Measurements from ENCODE around the gene XXYLT1.
"Not testable (repeated sequence)": the region's sequence is repeated elsewhere in the genome, so short reads cannot be mapped to it uniquely, and the experiment has no call there.

The XXYLT1 gene

DNA sequence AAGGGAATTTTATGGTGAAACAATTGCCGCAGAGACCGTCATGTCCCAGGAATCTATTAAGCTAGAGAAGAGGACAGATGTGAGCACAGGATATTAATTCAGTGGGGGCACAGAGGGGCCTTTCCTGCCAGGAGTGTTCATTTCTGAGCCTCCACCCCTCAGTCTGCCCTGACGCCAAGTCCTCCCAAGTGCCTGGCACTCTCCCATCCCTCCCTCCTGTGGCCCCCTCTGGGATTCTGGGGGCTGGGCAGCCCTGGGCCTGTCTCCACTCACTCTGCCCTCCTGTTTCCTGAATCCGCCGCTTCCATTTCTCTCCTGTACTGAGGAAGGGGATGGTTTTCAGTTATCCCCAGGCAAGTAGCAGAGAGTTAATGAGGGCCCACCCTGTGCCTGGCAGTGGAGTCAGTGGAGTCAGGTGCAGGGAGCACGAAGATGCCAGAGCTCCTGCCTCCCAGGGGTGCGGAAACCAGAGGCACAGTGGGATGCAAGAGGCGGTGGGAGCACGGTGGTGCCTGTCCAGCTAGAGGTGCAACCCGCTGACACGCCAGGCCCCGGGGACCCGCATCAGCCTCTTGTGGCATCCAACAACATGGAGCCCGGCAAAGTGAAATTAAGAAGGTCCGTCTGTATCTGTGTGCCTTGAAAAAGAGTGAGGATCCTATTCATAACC, 212.5 kb downstream of the XXYLT1 start:
- no peak for DNase-seq

DNA sequence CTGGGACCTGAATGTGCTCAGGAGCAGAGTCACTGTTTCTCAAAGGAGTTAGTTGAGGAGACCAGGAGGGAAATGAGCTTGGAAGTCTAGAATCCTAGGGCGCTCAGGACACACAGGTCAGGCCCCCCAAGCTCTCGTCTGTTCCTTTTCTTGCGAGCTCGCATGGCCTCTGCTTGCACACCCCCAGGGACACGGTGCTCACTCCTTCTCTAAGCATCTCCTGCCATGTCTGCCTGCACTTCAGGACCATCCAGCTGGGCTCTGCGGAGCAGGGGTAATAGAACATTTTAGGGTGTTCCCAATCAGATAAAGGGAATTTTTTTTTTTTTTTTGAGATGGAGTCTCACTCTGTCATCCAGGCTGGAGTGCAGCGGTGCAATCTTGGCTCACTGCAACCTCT, 213.2 kb downstream of the XXYLT1 start:
- no peak for DNase-seq

DNA sequence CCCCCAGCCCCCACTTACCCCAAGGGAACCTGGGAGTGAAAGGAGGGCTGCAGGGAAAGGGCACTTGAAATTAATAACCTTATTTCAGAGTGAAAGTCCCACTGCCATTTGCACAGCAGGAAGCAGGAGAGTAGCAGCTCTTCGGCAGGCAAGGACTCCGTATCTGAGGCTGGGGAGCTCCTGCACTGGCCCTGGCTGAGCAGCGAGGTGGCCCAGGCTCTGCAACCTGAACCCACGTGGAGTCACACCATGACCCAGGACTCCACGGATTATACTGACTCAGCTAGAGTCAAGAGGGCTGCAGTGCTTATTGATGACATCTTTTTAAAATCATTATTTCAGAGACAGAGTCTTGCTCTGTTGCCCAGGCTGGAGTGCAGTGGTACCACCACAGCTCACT, 214.5 kb downstream of the XXYLT1 start:
- DNase-seq, result no peak

DNA sequence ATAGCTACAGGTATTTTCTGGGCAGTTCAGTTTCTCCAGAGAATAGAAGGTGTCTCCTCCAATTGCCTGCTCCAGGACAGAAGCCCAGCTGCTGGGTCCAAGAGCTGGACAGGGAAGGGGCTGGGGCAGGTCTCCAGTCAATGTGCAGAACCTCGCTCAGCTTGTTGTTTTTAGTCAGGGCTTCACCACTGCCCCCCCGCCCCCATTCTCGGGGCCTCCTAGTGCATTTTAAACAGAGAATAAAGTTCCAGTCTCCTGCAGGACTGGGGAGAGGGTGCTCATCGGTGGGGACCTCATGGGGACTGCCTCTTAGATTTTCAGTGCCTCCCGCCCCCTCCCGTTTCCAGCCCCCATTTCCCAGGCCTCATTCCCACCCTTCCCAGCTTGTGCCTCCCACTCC, 216.6 kb downstream of the XXYLT1 start:
- DNase-seq, result no peak

DNA sequence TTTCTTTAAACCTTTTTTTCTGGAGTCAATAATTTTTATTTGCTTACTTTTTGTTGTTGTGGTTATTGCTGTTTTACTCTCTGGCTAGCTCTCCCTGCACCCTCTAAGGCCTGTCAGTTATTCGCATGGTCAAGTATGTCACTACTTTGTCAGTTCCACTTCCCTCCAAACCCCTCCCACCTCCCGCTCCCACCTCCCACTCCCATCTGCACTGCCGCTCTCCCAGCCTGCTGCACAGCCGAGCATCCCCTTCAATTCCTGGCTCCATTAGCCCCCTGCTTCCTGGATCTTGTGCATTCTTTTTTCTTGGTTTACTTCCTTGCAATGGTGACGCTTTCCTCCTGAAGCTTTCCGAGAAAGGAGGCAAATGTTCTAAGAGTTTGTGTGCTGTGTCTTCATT, 218.0 kb downstream of the XXYLT1 start:
- DNase-seq, result no peak

DNA sequence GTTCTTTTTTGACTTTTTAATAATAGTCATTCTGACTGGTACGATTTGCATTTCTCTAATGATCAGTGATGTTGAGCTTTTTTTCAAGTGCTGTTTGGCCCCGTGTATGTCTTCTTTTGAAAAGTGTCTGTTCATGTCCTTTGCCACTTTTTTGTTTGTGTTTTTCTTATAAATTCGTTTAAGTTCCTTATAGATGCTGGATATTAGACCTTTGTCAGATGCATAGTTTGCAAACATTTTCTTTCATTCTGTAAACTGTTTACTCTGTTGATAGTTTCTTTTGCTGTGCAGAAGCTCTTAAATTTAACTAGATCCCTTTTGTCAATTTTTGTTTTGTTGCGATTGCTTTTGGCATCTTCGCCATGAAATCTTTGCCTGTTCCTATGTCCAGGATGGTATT, 220.7 kb downstream of the XXYLT1 start:
- DNase-seq, result not testable (repeated sequence)

DNA sequence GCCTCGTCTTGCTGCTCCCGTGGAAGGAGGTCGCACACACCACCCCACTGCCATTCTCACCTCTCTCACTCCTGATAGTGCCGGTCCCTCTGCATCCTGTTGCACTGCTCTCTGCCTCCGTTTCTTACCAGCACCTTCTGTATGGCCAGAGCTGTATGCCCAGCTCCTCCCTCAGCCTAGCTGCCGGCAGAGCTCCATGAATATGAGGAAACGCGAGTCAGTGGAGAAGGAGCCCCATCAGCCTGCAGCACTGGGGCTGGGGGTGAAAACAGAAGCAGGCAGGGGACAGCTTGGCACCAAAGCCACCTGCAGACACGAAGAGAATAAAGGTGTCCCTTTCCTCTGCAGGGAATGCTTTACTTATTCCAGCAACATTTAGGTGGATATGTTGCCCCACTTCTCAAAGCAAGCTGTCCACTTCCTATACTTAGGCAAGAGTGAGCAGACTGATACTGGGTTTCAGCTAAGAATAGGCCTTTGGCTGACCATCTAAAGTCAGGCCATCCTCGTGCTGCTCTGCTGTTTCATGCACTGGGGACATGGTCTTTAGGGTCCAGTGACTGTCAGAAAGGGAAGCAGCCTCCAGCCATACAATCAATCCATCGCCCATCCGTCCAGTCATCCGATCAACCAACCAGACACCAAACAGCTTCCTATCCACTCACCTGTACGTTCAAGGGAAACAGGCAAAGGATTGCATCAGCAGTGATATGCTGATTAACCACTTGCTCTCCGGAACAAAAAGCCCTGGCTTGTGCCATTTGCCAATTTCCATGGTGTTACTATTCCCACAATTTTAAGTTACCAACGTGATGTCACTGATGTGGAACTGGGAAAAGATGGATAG, 222.7 kb downstream of the XXYLT1 start:
- DNase-seq, result no peak

DNA sequence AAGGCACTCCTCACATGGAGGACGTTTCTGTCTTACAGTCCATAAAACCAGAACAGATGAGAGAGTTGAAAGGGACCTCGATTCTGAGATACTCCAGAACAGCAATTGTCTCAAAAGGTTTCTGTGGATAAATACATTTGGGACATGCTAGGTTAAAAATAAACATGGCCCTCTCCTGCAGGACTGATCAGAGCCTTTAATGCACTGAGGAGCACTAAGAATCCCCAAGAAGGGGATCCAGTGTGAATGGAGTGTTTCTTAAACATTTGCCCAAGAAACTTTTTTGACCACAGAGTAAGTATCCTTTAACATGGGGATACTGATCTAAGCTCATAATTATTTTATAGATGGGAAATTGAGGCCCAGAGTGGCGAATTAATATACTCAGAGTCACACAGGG, 223.4 kb downstream of the XXYLT1 start:
- no peak for DNase-seq

DNA sequence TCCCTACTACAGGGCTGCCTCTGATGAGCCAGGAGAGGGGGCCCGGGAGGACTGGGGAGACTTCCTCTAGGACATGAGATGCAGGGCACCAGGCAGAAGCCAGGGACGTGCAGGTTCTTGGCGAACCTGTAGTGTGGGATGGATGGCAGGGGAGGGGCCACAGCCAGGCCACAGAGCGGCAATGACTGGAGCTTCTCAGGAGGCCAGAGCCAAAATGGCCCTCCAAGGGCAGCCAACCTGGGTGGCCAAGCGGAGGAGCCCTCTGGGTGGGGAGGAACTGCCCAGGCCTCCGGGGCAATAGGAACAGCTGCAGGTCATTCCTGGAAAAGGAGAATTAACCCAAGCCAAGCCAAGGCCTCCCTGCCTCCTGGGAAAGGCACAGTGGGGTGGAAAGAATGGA, 224.5 kb downstream of the XXYLT1 start:
- DNase-seq, result no peak

DNA sequence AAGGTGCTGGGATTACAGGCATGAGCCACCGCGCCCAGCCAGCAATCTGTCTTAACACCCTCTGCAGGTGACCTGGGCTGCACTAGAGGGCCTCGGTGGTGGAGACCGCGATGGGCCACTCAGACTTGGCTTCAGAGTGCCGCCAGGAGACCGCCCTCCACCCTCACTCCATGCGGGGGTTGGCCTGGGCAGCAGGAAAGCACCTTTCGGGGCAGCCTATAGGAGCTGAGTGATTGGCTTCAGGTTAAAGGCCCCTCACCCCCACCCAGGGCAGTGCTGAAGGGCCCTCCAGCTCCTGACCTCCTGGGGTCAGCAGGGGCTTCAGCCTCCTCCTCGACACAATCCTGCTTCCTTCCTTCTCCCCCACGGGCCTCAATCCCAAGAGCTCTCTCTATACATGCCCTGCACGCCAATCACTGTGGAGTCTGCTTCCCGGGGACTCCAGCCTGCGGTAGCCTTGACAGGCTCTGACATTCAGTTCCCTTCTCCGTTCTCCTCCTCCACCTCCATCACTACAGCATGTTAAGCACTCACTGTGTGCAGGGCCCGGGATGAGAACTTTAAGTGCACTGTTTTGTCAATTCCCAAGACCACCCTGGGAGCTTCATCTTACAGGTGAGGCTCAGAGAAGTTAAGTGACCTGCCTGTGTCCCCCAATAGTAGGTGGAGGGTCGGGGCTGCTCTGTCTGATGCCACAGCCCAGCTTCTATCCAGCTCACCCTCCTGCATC, 225.3 kb downstream of the XXYLT1 start:
- no peak for DNase-seq

DNA sequence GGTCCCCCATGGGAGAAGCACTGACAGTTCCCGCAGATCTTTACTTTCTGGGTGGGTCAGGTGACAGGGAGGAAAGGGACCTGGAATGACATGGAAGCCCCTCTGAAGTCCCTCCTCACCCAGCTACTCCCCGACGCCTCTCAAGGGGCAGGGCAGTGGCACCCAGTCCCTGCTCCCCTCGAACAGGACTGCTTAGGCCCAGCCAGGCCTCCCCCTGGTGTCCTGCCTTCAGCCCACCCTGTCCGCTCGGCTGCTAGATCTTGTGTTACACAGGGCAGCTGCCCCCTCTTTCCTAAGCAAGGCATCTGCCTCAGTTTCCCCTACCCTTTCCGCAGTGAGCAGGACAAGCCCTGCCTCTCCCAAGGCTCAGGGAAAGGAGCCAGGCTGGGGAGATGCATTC, 226.5 kb downstream of the XXYLT1 start:
- no peak for DNase-seq

DNA sequence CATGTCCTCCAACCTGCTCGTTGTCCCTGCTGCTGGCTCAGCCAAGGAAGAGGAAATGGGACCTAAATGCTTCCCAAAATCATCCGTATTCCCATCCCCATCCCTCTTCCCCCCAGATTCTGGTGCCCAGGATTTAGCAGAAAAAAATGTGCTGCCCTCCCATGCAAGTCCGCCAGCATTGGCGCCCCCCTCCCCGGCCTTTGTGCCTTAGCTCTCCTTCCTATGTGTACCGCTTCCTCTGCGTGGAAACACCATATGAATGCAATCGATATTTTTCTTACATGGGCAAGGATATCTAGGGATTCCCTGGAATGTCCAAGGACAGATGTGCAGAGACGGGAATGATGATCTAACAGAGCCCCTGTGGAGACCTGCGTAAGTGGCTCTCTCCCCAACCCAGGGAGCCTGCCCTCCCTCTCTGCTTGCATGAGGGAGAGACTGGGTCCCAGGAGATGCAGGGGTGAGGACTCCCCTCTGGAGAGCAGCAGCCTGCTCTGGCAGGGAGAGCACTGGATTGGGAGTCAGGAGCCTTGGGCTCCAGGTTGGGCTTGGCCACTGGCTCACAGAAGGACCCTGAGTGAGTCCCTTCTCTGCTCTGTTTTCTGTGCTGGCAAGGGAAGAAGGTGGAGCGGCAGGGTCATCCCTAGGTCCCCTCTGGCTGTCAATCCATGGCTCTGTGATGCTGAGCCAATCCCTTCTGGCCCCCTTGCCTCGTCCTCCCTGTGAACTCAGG, 227.2 kb downstream of the XXYLT1 start:
- no peak for DNase-seq

DNA sequence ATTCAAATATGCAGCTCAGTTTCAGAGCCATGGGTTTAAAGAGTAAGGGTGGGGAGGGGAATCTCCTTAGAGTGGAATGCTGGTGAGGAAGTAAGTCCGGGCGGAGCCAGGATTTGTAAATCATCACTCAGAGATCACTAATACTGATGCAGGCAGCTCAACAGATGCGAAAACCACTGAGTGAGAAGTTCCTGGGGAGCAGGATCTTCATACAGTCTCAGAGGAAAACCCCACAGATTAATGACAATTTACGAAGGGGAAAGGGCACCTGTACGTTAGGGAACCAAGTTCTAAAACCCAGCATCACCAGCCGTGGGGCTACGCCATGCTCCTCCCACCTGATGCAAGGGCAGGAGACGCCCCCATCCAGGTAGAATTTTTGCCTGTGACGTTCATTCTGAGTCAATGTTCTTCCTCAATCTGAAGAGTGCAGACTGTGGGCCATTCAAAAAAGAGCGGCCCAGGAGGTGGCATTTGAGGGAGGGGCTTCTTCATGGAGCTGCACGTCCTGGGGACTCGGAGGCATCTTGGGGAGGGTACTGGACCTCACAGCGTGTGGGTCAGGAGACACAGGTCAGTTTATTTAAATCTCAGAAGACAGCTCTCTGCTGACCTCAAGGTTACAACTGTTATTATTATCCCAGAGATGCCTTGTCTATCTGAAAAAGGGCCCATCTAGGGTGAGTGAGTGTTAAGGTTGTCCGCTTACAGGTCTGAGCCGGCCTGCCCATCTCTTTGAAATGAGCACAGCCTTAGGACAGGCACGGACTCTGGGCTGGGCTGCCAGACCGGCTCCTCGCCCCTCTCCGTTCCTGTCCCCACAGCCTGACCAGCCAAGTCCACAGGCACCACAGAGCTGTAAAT, 228.0 kb downstream of the XXYLT1 start:
- DNase-seq, result no peak

DNA sequence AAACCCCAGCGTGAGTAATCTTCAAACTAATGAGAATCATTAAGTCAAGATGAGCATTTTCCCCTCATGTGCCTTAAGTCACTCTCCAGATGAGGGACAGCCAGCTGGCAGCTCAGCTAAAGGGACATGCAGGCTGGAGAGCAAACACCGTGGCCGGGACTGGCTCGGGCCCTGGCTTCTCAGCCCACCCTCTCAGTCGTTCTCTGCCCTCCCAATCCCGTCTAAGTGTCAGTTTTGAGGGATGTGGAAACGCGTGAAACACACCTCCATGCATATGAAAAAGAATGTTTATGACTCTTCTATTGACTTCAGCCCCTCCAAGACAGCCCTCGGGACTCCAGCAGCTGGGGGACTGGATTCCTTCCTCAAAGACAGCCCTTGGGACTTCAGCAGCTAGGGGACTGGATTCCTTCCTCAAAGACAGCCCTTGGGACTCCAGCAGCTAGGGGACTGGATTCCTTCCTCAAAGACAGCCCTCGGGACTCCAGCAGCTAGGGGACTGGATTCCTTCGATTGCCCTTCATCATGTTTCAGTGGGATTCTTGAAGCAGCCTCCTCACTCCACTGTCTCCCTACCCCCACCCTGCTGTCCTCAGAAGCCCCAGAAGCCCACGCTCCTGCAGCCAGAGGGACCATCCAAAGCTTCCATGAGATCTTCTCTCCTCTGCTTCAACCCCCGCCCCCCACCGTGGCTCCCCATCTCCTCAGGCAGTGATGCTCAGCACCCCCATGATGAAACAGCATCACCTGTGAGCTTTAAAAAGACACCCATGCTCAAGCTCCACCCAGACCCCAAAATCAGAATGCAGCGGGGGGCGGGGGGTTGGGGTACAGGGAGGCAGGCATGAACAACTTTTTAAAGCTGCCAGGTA, 228.9 kb downstream of the XXYLT1 start:
- DNase-seq, result no peak

DNA sequence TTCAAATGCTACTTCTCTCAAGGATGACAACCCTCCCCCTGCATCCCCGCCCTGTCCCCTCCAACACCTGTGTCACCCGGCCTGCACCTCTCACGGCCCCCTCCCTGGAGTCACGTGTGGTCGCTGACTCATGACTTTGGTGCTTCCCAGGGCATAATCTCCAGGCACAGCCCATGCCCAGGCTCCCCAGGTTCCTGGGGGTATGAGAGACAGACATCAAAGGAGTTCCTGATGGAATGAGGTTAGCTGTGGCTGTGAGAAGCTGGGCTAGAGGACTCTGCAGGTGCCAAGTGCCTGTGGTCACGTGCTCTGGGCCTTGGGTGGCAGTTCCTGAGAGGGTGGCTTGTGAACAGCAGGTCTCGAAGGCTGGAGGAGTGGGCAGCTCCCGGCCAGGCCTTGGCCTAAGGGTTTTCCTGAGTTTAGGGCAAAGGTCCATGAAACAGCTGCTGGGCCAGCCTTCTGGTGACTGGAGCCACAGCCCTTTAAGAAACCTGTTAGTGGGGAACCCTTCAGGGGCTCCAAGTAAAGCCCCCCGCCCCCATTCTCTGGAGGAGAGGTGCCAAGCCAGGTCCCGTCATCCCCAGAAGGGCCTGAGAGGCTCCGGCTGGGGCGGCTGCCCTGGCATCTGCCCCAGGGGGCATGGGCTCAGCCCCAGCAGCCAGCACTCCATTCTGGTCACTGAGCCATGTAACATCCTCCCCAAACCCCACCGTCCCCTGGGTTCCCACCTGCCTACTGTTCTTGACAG, 230.0 kb downstream of the XXYLT1 start:
- DNase-seq, result no peak

DNA sequence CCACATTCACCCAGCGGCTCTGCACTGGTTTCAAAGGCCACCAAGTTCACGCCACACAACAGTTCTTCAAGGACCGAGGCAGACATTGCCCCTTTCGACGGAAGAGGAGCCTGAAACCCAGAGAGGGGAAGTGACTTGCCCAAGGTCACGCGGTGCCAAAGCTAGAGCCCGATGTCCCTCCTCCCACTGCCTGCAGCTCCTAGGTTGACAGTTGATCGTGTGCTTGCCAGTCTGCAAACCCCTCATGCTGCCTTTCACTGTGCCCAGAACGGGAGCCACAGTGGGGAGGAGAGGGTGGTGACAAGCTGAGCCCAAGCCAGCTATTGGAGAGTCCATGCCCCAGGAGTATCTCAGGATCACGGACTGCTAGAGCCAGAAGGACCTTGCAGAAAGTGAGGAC, 230.9 kb downstream of the XXYLT1 start:
- no peak for DNase-seq

DNA sequence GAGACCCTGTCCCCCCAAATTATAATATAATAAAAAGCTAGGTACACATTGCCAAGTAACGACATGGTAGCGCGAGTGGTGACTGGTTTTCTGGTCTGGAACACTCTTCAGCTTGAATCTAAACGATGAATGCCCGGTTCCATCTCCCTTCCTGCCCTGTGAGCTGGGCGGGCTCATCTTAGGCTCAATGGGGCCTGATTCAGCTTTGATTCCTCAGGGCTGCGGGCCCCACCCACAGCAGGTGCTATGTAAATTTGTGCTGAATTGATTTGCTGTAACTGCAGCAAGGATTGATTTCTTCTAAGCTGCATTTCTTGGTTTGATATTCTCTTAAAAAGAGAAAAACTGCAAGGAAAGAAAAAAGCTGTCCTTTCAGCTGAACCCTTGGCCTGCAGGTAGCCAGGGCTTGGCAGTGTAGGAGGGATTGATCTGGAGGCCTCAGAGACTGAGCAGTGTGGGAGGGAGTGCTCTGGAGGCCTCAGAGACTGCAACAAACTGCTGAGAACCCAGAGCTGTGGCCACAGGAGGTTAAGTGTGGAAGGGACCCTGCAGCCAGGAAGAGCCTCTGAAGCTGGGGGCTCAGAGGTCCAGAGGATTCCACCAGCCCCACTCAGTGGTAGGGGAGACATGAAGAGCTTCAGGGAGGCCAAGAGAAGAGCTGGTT, 231.6 kb downstream of the XXYLT1 start:
- no peak for DNase-seq

DNA sequence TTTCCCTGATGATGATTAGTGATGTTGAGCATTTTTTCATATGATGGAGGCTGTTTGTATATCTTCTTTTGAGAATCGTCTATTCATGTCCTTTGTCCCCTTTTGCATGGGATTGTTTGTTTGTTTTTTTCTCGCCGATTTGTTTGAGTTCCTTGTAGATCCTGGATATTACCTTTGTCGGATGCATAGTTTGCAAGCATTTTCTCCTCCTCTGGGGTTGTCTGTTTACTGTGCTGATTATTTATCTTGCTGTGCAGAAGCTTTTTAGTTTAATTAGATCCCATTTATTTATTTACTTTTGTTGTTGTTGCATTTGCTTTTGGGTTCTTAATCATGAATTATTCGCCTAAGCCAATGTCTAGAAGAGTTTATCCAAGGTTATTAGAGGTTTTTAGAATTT, 232.8 kb downstream of the XXYLT1 start:
- no peak for DNase-seq

DNA sequence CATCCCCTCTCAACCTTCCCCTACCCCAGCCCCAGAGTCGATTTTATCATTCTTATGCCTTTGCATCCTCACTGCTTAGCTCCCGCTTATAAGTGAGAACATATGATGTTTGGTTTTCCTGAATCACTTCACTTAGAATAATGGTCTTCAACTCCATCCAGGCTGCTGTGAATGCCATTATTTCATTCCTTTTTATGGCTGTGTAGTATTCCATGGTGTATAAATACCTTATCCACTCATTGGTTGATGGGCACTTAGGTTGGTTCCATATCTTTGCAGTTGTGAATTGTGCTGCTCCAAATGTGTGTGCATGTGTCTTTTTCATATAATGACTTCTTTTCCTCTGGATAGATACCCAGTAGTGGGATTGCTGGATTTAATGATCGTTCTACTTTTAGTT, 233.4 kb downstream of the XXYLT1 start:
- DNase-seq, result not testable (repeated sequence)

DNA sequence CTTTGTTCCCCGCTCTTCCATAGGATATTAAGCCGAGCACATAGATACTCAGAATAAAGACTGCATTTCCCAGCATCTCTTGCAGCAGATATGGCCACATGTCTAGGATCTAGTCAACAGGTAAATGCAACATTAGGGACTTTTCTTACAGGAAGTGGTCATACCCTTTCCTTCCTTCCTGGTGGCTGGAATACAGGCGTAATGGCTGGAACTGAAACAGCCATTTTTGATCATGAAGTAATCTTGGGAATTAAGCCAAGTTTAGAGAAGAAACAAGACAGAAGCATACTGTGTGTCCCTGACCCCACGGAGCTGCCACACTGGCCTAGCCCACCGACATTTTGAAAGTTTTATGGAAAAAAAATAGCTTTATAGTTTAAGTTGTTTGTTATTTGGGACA, 234.0 kb downstream of the XXYLT1 start:
- DNase-seq, result no peak
